ENCODE results near the gene NUDCD3.
A peak's percentile ranks its signal among the peaks of the same experiment; 100 is the strongest.

Gene NUDCD3

GRCh38 chr7:44398511-44398911, 91.9 kb downstream of the NUDCD3 start:
- no peak for DNase-seq

GRCh38 chr7:44396931-44397545, 93.4 kb downstream of the NUDCD3 start:
- DNase-seq: peak; percentile 59 to 69

- no peak for DNase-seq
Observed at GRCh38 chr7:44396496-44396895, 94.0 kb downstream of the NUDCD3 start.

- DNase-seq: no peak
Observed at GRCh38 chr7:44395067-44395466, 95.4 kb downstream of the NUDCD3 start.

GRCh38 chr7:44394636-44395035, 95.8 kb downstream of the NUDCD3 start:
- DNase-seq: no peak

- DNase-seq: no peak
Observed at GRCh38 chr7:44394112-44394447, 96.4 kb downstream of the NUDCD3 start.

GRCh38 chr7:44393238-44394111, 97.0 kb downstream of the NUDCD3 start:
- DNase-seq: no peak

GRCh38 chr7:44392618-44393010, 97.8 kb downstream of the NUDCD3 start:
- no peak for DNase-seq

- no peak for DNase-seq
Observed at GRCh38 chr7:44391746-44392617, 98.5 kb downstream of the NUDCD3 start.

- DNase-seq: no peak
Observed at GRCh38 chr7:44391171-44391570, 99.3 kb downstream of the NUDCD3 start.

GRCh38 chr7:44390701-44391100, 99.8 kb downstream of the NUDCD3 start:
- DNase-seq: no peak

GRCh38 chr7:44388089-44388970, 102.1 kb downstream of the NUDCD3 start:
- no peak for DNase-seq

GRCh38 chr7:44387389-44387788, 103.1 kb downstream of the NUDCD3 start:
- no peak for DNase-seq

GRCh38 chr7:44386139-44386913, 104.1 kb downstream of the NUDCD3 start:
- no peak for DNase-seq

- DNase-seq: no peak
Observed at GRCh38 chr7:44385434-44386138, 104.9 kb downstream of the NUDCD3 start.

GRCh38 chr7:44384586-44385433, 105.6 kb downstream of the NUDCD3 start:
- no peak for DNase-seq

GRCh38 chr7:44383566-44383965, 106.9 kb downstream of the NUDCD3 start:
- DNase-seq: no peak

- DNase-seq: no peak
Observed at GRCh38 chr7:44382459-44383265, 107.8 kb downstream of the NUDCD3 start.
